Sigmoid colon (tissue), 4 donors: ENCODE measurements around the gene PAPOLG.

Experiments used
- EP300 ChIP-seq, 4 donors: sonication (generic); formaldehyde crosslinking; IDR thresholded peaks; one replicate each; pipeline ENCODE4 v1.6.1; 2017; ENCODE audit warnings: antibody characterized with exemption in 4 of 4
- POLR2A ChIP-seq, 2 donors: fragments of 450-650 bp; IDR thresholded peaks; one replicate each; pipeline ENCODE4 v1.6.1; 2016; ENCODE audit warnings: antibody characterized with exemption in 2 of 2, mild to moderate bottlenecking in 2 of 2, moderate library complexity in 2 of 2
- POLR2AphosphoS5 ChIP-seq, 4 donors: sonication (generic); formaldehyde crosslinking; IDR thresholded peaks; one replicate each; pipeline ENCODE4 v1.6.1; 2017; ENCODE audit warnings: antibody characterized with exemption in 4 of 4
- TF ChIP-seq, protein P1 (sequence below), 4 experiments: fragments of 450-650 bp in 3 of 4; fragments of 200-600 bp in 1 of 4; IDR thresholded peaks; one replicate each; pipeline ENCODE4 v1.5.1; 2016 to 2019; ENCODE audit warnings: antibody characterized with exemption in 4 of 4, mild to moderate bottlenecking in 3 of 4, moderate library complexity in 2 of 4

DNA sequence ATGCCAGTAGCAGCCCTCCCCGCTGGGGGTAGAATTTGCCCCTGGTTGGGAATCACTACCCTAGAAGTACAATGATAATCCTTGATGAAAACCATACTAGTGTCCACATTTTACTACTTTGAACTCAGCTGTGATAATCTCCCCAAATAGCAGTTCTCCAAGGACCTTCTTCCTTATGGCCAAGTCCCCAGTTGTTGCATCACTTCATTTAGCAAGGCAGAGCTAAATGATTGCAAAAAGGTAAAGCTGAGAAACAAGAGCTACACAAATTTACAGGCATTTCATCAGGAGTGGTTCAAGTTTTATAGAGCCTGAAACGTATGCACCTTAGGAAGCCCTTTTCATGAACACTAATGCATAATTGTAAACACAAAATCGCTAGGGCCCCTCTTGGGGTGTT, 80.4 kb downstream of the PAPOLG start:
- TF ChIP-seq, protein P1, sequence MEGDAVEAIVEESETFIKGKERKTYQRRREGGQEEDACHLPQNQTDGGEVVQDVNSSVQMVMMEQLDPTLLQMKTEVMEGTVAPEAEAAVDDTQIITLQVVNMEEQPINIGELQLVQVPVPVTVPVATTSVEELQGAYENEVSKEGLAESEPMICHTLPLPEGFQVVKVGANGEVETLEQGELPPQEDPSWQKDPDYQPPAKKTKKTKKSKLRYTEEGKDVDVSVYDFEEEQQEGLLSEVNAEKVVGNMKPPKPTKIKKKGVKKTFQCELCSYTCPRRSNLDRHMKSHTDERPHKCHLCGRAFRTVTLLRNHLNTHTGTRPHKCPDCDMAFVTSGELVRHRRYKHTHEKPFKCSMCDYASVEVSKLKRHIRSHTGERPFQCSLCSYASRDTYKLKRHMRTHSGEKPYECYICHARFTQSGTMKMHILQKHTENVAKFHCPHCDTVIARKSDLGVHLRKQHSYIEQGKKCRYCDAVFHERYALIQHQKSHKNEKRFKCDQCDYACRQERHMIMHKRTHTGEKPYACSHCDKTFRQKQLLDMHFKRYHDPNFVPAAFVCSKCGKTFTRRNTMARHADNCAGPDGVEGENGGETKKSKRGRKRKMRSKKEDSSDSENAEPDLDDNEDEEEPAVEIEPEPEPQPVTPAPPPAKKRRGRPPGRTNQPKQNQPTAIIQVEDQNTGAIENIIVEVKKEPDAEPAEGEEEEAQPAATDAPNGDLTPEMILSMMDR (IDR thresholded peaks at IDR 0.05), result no peak
- no peak for TF ChIP-seq POLR2AphosphoS5 (IDR thresholded peaks at IDR 0.05)
- no peak for TF ChIP-seq POLR2A (IDR thresholded peaks at IDR 0.05)
- TF ChIP-seq EP300 (IDR thresholded peaks at IDR 0.05), result no peak
